H1 (cell line): ENCODE data around the gene TAS2R1. TPM values are rescaled to one million over a fixed set of nuclear protein-coding genes. Genes with fewer than 3 reads are reported as not detected.

Experiments
- CTCF ChIA-PET: fragments of 300-600 bp; sonication (Branson Sonifier 250); formaldehyde crosslinking; loops from one replicate; lab custom pipeline; 2021; ENCODE audit not compliant: partially characterized antibody; lab: Charles Lee
- POLR2A ChIA-PET: fragments of 300-600 bp; sonication (Branson Sonifier 250); formaldehyde crosslinking; loops from one replicate; lab custom pipeline; 2021; ENCODE audit warnings: inconsistent platforms; ENCODE audit not compliant: partially characterized antibody; lab: Charles Lee
- DNase-seq, 2 experiments: peaks; one replicate each; pipeline versions ENCODE4 v3.0.0 to v3.0.0-alpha.2; 2010 to 2022; ENCODE audit warnings: low spot score in 2 of 2, low read depth in 1 of 2, mixed read lengths in 1 of 2
- FAIRE-seq: peaks from 2 replicates; lab custom pipeline; 2011; peaks lifted over from hg19 to GRCh38; lab: Jason Lieb, UNC
- H2AFZ ChIP-seq: 2 replicates; pipeline ENCODE4 v1.8.1; 2012; ENCODE audit warnings: low read length, inconsistent platforms
- H2AK5ac ChIP-seq: 2 replicates; pipeline ENCODE4 v1.6.1; 2013; ENCODE audit warnings: low read depth, low read length
- H2BK120ac ChIP-seq: replicated peaks from 2 replicates; pipeline ENCODE3; 2013; ENCODE audit warnings: low read depth, low read length, inconsistent platforms
- H2BK12ac ChIP-seq: 2 replicates; pipeline ENCODE4 v1.6.1; 2013; ENCODE audit warnings: low read depth, low read length
- H2BK15ac ChIP-seq: 2 replicates; pipeline ENCODE4 v1.6.1; 2013; ENCODE audit warnings: low read length
- H2BK20ac ChIP-seq: 2 replicates; pipeline ENCODE4 v1.6.1; 2013; ENCODE audit warnings: low read length
- H2BK5ac ChIP-seq: 2 replicates; pipeline ENCODE4 v1.6.1; 2013; ENCODE audit warnings: low read depth, low read length
- H3K14ac ChIP-seq: 2 replicates; pipeline ENCODE4 v1.6.1; 2013; ENCODE audit warnings: inconsistent platforms; ENCODE audit not compliant: insufficient read length
- H3K18ac ChIP-seq: 2 replicates; pipeline ENCODE4 v1.6.1; 2013; ENCODE audit warnings: low read length; ENCODE audit errors: extremely low read depth
- H3K23ac ChIP-seq: 2 replicates; pipeline ENCODE4 v1.6.1; 2013; ENCODE audit warnings: inconsistent platforms; ENCODE audit not compliant: insufficient read length
- H3K23me2 ChIP-seq: 2 replicates; pipeline ENCODE4 v1.6.1; 2013; ENCODE audit warnings: low read depth, low read length
- H3K27ac ChIP-seq: 2 replicates; pipeline ENCODE4 v1.6.1; 2011; ENCODE audit warnings: low read depth, low read length, inconsistent platforms
- H3K27me3 ChIP-seq, 4 experiments: replicated peaks in 1 of 4; 1 replicate in 1 of 4; 2 replicates in 3 of 4; pipeline versions ENCODE4 v1.6.1 to v1.8.1; 2011 to 2013; ENCODE audit warnings: low read length in 3 of 4, mild to moderate bottlenecking in 3 of 4, inconsistent platforms in 2 of 4, mixed read lengths in 2 of 4, moderate library complexity in 1 of 4; ENCODE audit not compliant: control insufficient read depth in 3 of 4, insufficient read depth in 3 of 4; ENCODE audit errors: extremely low read depth in 1 of 4
- H3K36me3 ChIP-seq, 4 experiments: 2 replicates each; pipeline versions ENCODE4 v1.6.1 to v1.8.1; 2011 to 2013; ENCODE audit warnings: mild to moderate bottlenecking in 4 of 4, low read length in 3 of 4, moderate library complexity in 2 of 4, control low read depth in 1 of 4, inconsistent platforms in 1 of 4; ENCODE audit not compliant: insufficient read depth in 4 of 4, control insufficient read depth in 2 of 4
- H3K4ac ChIP-seq: replicated peaks from 2 replicates; pipeline ENCODE3; 2013; ENCODE audit warnings: low read length, low read depth, mixed read lengths, inconsistent platforms; ENCODE audit not compliant: insufficient read length
- H3K4me1 ChIP-seq, 4 experiments: replicated peaks in 1 of 4; 1 replicate in 1 of 4; 2 replicates in 3 of 4; pipeline versions ENCODE4 v1.6.1 to v1.8.1; 2011 to 2013; ENCODE audit warnings: low read length in 3 of 4, inconsistent platforms in 2 of 4, mixed read lengths in 1 of 4; ENCODE audit not compliant: insufficient read depth in 4 of 4, control insufficient read depth in 3 of 4
- H3K4me2 ChIP-seq, 2 experiments: 2 replicates each; pipeline versions ENCODE4 v1.6.1 to v1.8.1; 2011 to 2013; ENCODE audit warnings: low read depth in 2 of 2, low read length in 2 of 2, control low read depth in 1 of 2, inconsistent platforms in 1 of 2, mild to moderate bottlenecking in 1 of 2; ENCODE audit not compliant: insufficient read depth in 1 of 2
- H3K4me3 ChIP-seq, 4 experiments: fragments of 200-600, 300-600 bp in 1 of 4; sonication (generic), shearing (Covaris generic), sonication (Bioruptor Twin) in 1 of 4; 2 replicates each; pipeline versions ENCODE4 v1.5.1 to v1.8.1; 2011 to 2016; ENCODE audit warnings: low read length in 4 of 4, low read depth in 3 of 4, control low read depth in 2 of 4, inconsistent platforms in 2 of 4, mild to moderate bottlenecking in 2 of 4, mixed read lengths in 1 of 4, moderate library complexity in 1 of 4; ENCODE audit not compliant: insufficient read depth in 2 of 4; ENCODE audit errors: extremely low read depth in 1 of 4
- H3K56ac ChIP-seq: replicated peaks from 2 replicates; pipeline ENCODE3; 2013; ENCODE audit warnings: low read depth, mild to moderate bottlenecking, mixed read lengths, low read length, inconsistent platforms; ENCODE audit not compliant: insufficient read length
- H3K79me1 ChIP-seq: 2 replicates; pipeline ENCODE4 v1.6.1; 2013; ENCODE audit warnings: low read depth, low read length, control low read depth
- H3K79me2 ChIP-seq, 2 experiments: 2 replicates each; pipeline versions ENCODE4 v1.6.1 to v1.8.1; 2012 to 2013; ENCODE audit warnings: low read length in 2 of 2, mild to moderate bottlenecking in 2 of 2, inconsistent platforms in 1 of 2; ENCODE audit not compliant: insufficient read depth in 2 of 2, control insufficient read depth in 1 of 2
- H3K9ac ChIP-seq, 4 experiments: replicated peaks in 1 of 4; 1 replicate in 1 of 4; 2 replicates in 3 of 4; pipeline versions ENCODE4 v1.6.1 to v1.8.1; 2011 to 2013; ENCODE audit warnings: low read depth in 3 of 4, low read length in 3 of 4, control low read depth in 2 of 4, mild to moderate bottlenecking in 2 of 4, moderate library complexity in 2 of 4, inconsistent platforms in 1 of 4; ENCODE audit errors: extremely low read depth in 1 of 4
- H3K9me3 ChIP-seq, 2 experiments: 2 replicates each; pipeline versions ENCODE4 v1.6.1 to v1.8.1; 2012 to 2013; ENCODE audit warnings: mild to moderate bottlenecking in 2 of 2, moderate library complexity in 2 of 2, control low read depth in 1 of 2, inconsistent platforms in 1 of 2, low read depth in 1 of 2, low read length in 1 of 2, mixed read lengths in 1 of 2; ENCODE audit not compliant: insufficient read depth in 2 of 2
- H4K20me1 ChIP-seq, 2 experiments: replicated peaks in 1 of 2; 2 replicates each; pipeline versions ENCODE3 to v1.8.1; 2011 to 2013; ENCODE audit warnings: inconsistent platforms in 2 of 2, low read length in 2 of 2, mild to moderate bottlenecking in 1 of 2; ENCODE audit not compliant: insufficient read depth in 2 of 2, control insufficient read depth in 1 of 2
- H4K5ac ChIP-seq: 2 replicates; pipeline ENCODE4 v1.6.1; 2013; ENCODE audit warnings: low read length, low read depth, mixed read lengths, inconsistent platforms; ENCODE audit not compliant: insufficient read length
- H4K8ac ChIP-seq: 2 replicates; pipeline ENCODE4 v1.8.0; 2013; ENCODE audit warnings: mild to moderate bottlenecking, moderate library complexity, low read length, inconsistent platforms; ENCODE audit not compliant: insufficient read depth; ENCODE audit errors: extremely low read depth
- H4K91ac ChIP-seq: replicated peaks from 2 replicates; pipeline ENCODE3; 2013; ENCODE audit warnings: low read length, mixed read lengths, inconsistent platforms; ENCODE audit not compliant: insufficient read length
- EGR1 ChIP-seq: IDR thresholded peaks from 2 replicates; pipeline ENCODE4 v1.6.1; 2011; ENCODE audit warnings: low read depth, low read length, borderline replicate concordance
- EP300 ChIP-seq, 2 experiments: IDR thresholded peaks; 1 replicate in 1 of 2; 2 replicates in 1 of 2; pipeline ENCODE4 v1.6.1; 2011 to 2012; ENCODE audit warnings: low read depth in 2 of 2, low read length in 2 of 2, mild to moderate bottlenecking in 2 of 2, borderline replicate concordance in 1 of 2, inconsistent platforms in 1 of 2, moderate library complexity in 1 of 2
- GABPA ChIP-seq: IDR thresholded peaks from 2 replicates; pipeline ENCODE4 v1.6.1; 2011; ENCODE audit warnings: mild to moderate bottlenecking, low read length, moderate library complexity, borderline replicate concordance; ENCODE audit not compliant: insufficient read depth
- PHF8 ChIP-seq: fragments of 200-600 bp; sonication (generic); conservative IDR thresholded peaks from 2 replicates; pipeline ENCODE4 v1.7.1; 2012; ENCODE audit warnings: low read depth, mild to moderate bottlenecking, inconsistent platforms, low read length, moderate library complexity
- RFX5 ChIP-seq: IDR thresholded peaks from 2 replicates; pipeline ENCODE4 v1.6.1; 2011; ENCODE audit warnings: low read depth, low read length, improper control_type of control experiment, borderline replicate concordance
- RNF2 ChIP-seq: fragments of 200-900, 300-1000 bp; sonication (generic); IDR thresholded peaks from 2 replicates; pipeline ENCODE4 v1.7.1; 2016; ENCODE audit warnings: borderline replicate concordance, low read depth, mild to moderate bottlenecking, antibody characterized with exemption, low read length; ENCODE audit not compliant: poor library complexity, severe bottlenecking; ENCODE audit errors: missing control alignments
- SP4 ChIP-seq: IDR thresholded peaks from 2 replicates; pipeline ENCODE4 v1.6.1; 2012; ENCODE audit warnings: low read length, inconsistent platforms
- SUZ12 ChIP-seq: fragments of 200-600 bp; sonication (generic); IDR thresholded peaks from 2 replicates; pipeline ENCODE4 v1.6.1; 2012; ENCODE audit warnings: mild to moderate bottlenecking, inconsistent platforms, low read length, moderate library complexity, mixed read lengths
- TBP ChIP-seq: IDR thresholded peaks from 2 replicates; pipeline ENCODE4 v1.6.1; 2011; ENCODE audit warnings: low read depth, low read length, improper control_type of control experiment
- WGBS, 2 experiments: shearing (Covaris generic) in 1 of 2; methylation state at CpG; one replicate each; pipeline versions ENCODE4 v1.1.6 to v1.1.7; 2013 to 2015; ENCODE audit warnings: low lambda C conversion rate in 2 of 2, mixed read lengths in 2 of 2, inconsistent platforms in 1 of 2, low coverage in 1 of 2, missing lambda C conversion rate in 1 of 2; ENCODE audit not compliant: insufficient replicate concordance in 2 of 2, insufficient coverage in 1 of 2, insufficient read length in 1 of 2; ENCODE audit errors: extremely low coverage in 1 of 2, missing lambda C conversion rate in 1 of 2; 5-methylcytosine and 5-hydroxymethylcytosine counted together
- polyA plus RNA-seq, 7 experiments: library from polyadenylated mRNA; depleted of rRNA in 3 of 7; stranded (reverse) in 5 of 7; unstranded in 2 of 7; fragments of >200 nt in 5 of 7; fragments of 200-250 nt in 2 of 7; gene quantifications; 1 replicate in 5 of 7; 2 replicates in 1 of 7; 4 replicates in 1 of 7; pipeline versions ENCODE4 v1.2.1 to v1.2.3, GENCODE V29; 2011 to 2013; ENCODE audit warnings: missing spikeins in 2 of 7, mixed read lengths in 2 of 7
- total RNA-seq: library from RNA; stranded (reverse); fragmentation: NEBNext Ultra II Directional; extraction: Animal tissue kit (Norgen Biotek cat#: 25700); gene quantifications from 2 replicates; pipeline ENCODE4 v1.2.1, GENCODE V29; 2021

TAS2R1 gene
- total and polyA plus RNA-seq, 2 of the 8 experiments (the other 6 are each of a cell fraction or from before 2014, with no cell fraction given): not detected

DNA sequence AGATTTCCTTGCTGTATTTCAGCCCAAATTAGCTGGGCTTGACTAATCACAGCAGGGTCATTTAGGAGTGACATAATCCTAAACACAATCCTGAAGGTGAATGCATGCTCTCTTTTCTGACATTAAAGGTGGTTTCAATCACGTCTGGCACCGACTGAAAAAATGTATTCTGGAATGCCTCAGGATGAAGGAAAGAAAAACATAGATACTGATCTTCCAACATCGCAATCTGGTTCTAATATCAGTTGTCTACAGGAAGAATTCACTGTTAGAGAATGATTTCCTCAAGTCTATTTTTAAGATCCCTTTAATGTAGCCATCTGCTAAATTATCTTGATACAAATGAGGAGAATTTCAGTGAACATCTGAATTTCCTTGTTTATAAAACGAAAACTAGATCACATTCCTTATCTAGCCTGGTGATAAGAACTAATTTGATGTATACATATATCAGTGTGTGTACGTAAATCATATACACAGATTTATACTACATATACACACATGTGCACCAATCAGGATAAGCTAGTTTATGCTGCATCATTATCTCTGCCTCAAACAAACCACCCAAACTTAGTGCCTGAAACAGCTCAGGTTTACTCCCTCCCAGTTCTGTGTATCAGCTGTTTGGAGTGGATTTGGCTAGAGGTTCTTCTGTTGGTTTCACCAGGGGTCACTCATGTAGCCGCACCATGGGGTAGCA is 31.3 kb upstream of the TAS2R1 start:
- Histone ChIP-seq H3K23me2 (no peaks in the 10 kb centered on the region), H2BK12ac (no peak overlapping the region), H3K9me3 (no peaks in the 10 kb centered on the region), H3K4me2 (no peak overlapping the region), H3K9ac (no peak overlapping the region), H4K20me1 (no peaks in the 10 kb centered on the region), H2BK5ac (no peak overlapping the region), H3K14ac (no peak overlapping the region), H3K79me2 (no peaks in the 10 kb centered on the region), H3K18ac (no peak overlapping the region), H3K56ac (no peak overlapping the region), H3K27me3 (no peaks in the 10 kb centered on the region), H3K23ac (no peak overlapping the region), H4K8ac (no peak overlapping the region), H3K27ac (no peak overlapping the region), H4K5ac (no peak overlapping the region), H2AK5ac (no peak overlapping the region), H2BK15ac (no peak overlapping the region), H3K79me1 (no peaks in the 10 kb centered on the region), H2AFZ (no peak overlapping the region), H3K4me1 (no peaks in the 10 kb centered on the region), H2BK20ac (no peak overlapping the region), H3K36me3 (no peaks in the 10 kb centered on the region), H3K4me3 (no peak overlapping the region), H2BK120ac (no peak overlapping the region), H3K4ac (no peak overlapping the region), H4K91ac (no peak overlapping the region)
- ChIA-PET CTCF (no interaction called here), POLR2A (no interaction called here)
- WGBS, 2 experiments: 93% methylated on average over 6 of the region's 6 CpGs; no CpG with 5 or more reads in 1 of the 2 experiments
- no peak for TF ChIP-seq RNF2
- no peak for TF ChIP-seq SUZ12
- no peak for TF ChIP-seq EP300 (IDR thresholded peaks at IDR 0.05; ENCODE audit: borderline replicate concordance in 1 of 2, low read depth in 2 of 2, low read length in 2 of 2)
- TF ChIP-seq GABPA: no peak
- TF ChIP-seq TBP: no peak
- TF ChIP-seq EGR1: no peak
- TF ChIP-seq SP4: no peak
- TF ChIP-seq PHF8: no peak
- no peak for TF ChIP-seq RFX5
- no peak for FAIRE-seq
- no peak for DNase-seq
